GM19193 (cell line): Measurements from ENCODE around the gene LURAP1L.

Experiments used
- POLR2A ChIP-seq: IDR thresholded peaks from 4 replicates; pipeline ENCODE4 v1.6.1; 2011; ENCODE audit not compliant: insufficient read depth, insufficient read length; ENCODE audit errors: extremely low read depth

Gene LURAP1L

GRCh38 chr9:12851341-12852090, 76.7 kb downstream of the LURAP1L start:
- TF ChIP-seq POLR2A: no peak

GRCh38 chr9:12853051-12853450, 78.2 kb downstream of the LURAP1L start:
- no peak for TF ChIP-seq POLR2A

GRCh38 chr9:12854221-12854620, 79.4 kb downstream of the LURAP1L start:
- no peak for TF ChIP-seq POLR2A

GRCh38 chr9:12855066-12855465, 80.2 kb downstream of the LURAP1L start:
- TF ChIP-seq POLR2A: no peak

GRCh38 chr9:12856603-12857002, 81.8 kb downstream of the LURAP1L start:
- TF ChIP-seq POLR2A: no peak

- TF ChIP-seq POLR2A: no peak
Measured at GRCh38 chr9:12859704-12860251, 85.0 kb downstream of the LURAP1L start.

- no peak for TF ChIP-seq POLR2A
Measured at GRCh38 chr9:12860998-12861397, 86.2 kb downstream of the LURAP1L start.

- TF ChIP-seq POLR2A: no peak
Measured at GRCh38 chr9:12862611-12863410, 88.0 kb downstream of the LURAP1L start.

- TF ChIP-seq POLR2A: no peak
Measured at GRCh38 chr9:12863618-12864017, 88.8 kb downstream of the LURAP1L start.
